GM12878 (cell line): ENCODE results near the gene MB21D2. TPM values are rescaled to one million over a fixed set of nuclear protein-coding genes. Genes with fewer than 3 reads are reported as not detected.

Experiments used
- ATAC-seq: fragments of 200-7000 bp; cut with Tn5 transposase; 3 replicates; pipeline ENCODE4 v1.9.1; 2020; ENCODE audit warnings: mild to moderate bottlenecking, moderate library complexity
- BruUV-seq: library from RNA; stranded (reverse); fragments of 400-500 nt; replicated peaks from 2 replicates; lab custom pipeline; 2021; lab: Mats Ljungman, UMichigan
- CTCF ChIA-PET: fragments of 300-600 bp; sonication (Branson Sonifier 250); formaldehyde crosslinking; extraction: SDS; loops from one replicate; lab custom pipeline; 2021; ENCODE audit warnings: inconsistent platforms; lab: Yijun Ruan, JAX
- POLR2A ChIA-PET: fragments of 350-600 bp; formaldehyde crosslinking; extraction: SDS; loops from one replicate; lab custom pipeline; 2021; ENCODE audit warnings: inconsistent platforms; lab: Charles Lee
- RAD21 ChIA-PET: fragments of 300-600 bp; sonication (Branson Sonifier 250); formaldehyde crosslinking; loops from one replicate; lab custom pipeline; 2023; ENCODE audit warnings: antibody characterized with exemption; ENCODE audit not compliant: unreplicated experiment; lab: Charles Lee
- SMC1A ChIA-PET: fragments of 300-600 bp; sonication (Branson Sonifier 250); formaldehyde crosslinking; loops from one replicate; lab custom pipeline; 2023; ENCODE audit not compliant: unreplicated experiment, uncharacterized antibody; lab: Charles Lee
- DNase-seq: peaks from one replicate; pipeline ENCODE4 v3.0.0-alpha.2; 2011; ENCODE audit warnings: low read depth, low spot score
- FAIRE-seq: peaks from 3 replicates; lab custom pipeline; 2011; peaks lifted over from hg19 to GRCh38; lab: Jason Lieb, UNC
- H2AFZ ChIP-seq: 2 replicates; pipeline ENCODE4 v1.6.0; 2011; ENCODE audit warnings: low read depth, low read length, control low read depth; ENCODE audit not compliant: control insufficient read depth
- H3K27ac ChIP-seq: 2 replicates; pipeline ENCODE4 v1.5.1; 2011; ENCODE audit warnings: control low read depth; ENCODE audit not compliant: control insufficient read depth, insufficient read depth
- H3K27me3 ChIP-seq, 2 experiments: replicated peaks in 1 of 2; 2 replicates each; pipeline versions ENCODE4 v1.6.0 to v1.6.1; 2011; ENCODE audit warnings: low read length in 1 of 2; ENCODE audit not compliant: control insufficient read depth in 2 of 2, insufficient read depth in 2 of 2
- H3K36me3 ChIP-seq, 2 experiments: 2 replicates each; pipeline ENCODE4 v1.5.1; 2011; ENCODE audit warnings: low read length in 1 of 2; ENCODE audit not compliant: control insufficient read depth in 2 of 2, insufficient read depth in 2 of 2
- H3K4me1 ChIP-seq: 2 replicates; pipeline ENCODE4 v1.6.1; 2011; ENCODE audit warnings: mild to moderate bottlenecking, low read length, moderate library complexity, mixed read lengths; ENCODE audit not compliant: control insufficient read depth, insufficient read depth
- H3K4me2 ChIP-seq: 2 replicates; pipeline ENCODE4 v1.6.0; 2011; ENCODE audit warnings: control low read depth; ENCODE audit not compliant: control insufficient read depth, insufficient read depth
- H3K4me3 ChIP-seq: fragments of 200-600 bp; sonication (generic); 2 replicates; pipeline ENCODE4 v1.5.1; 2016
- H3K79me2 ChIP-seq: 2 replicates; pipeline ENCODE4 v1.6.0; 2011; ENCODE audit warnings: low read length; ENCODE audit not compliant: control insufficient read depth, insufficient read depth
- H3K9ac ChIP-seq: 2 replicates; pipeline ENCODE4 v1.8.0; 2011; ENCODE audit warnings: low read length, control low read depth, mixed read lengths; ENCODE audit not compliant: control insufficient read depth, insufficient read depth
- H3K9me3 ChIP-seq: replicated peaks from 3 replicates; pipeline ENCODE4 v1.5.1; 2011; ENCODE audit warnings: mild to moderate bottlenecking, low read length; ENCODE audit not compliant: control insufficient read depth, insufficient read depth
- H4K20me1 ChIP-seq: 2 replicates; pipeline ENCODE4 v1.6.0; 2011; ENCODE audit not compliant: control insufficient read depth, insufficient read depth
- EP300 ChIP-seq, 2 experiments: fragments of 150-350 bp in 1 of 2; IDR thresholded peaks; 2 replicates each; pipeline ENCODE4 v1.6.1; 2011 to 2012; ENCODE audit warnings: low read depth in 2 of 2, low read length in 2 of 2, borderline replicate concordance in 1 of 2, improper control_type of control experiment in 1 of 2, inconsistent platforms in 1 of 2; ENCODE audit not compliant: control insufficient read depth in 1 of 2
- FOXM1 ChIP-seq: IDR thresholded peaks from 2 replicates; pipeline ENCODE4 v1.6.1; 2012; ENCODE audit warnings: low read depth, mild to moderate bottlenecking, inconsistent platforms, low read length, moderate library complexity
- IKZF2 ChIP-seq, 2 experiments: fragments of 450-650 bp; IDR thresholded peaks; 2 replicates each; pipeline ENCODE4 v1.6.1; 2017; ENCODE audit warnings: mild to moderate bottlenecking in 2 of 2, moderate library complexity in 2 of 2
- KLF5 ChIP-seq: fragments of 450-650 bp; IDR thresholded peaks from 2 replicates; pipeline ENCODE4 v1.6.1; 2014; ENCODE audit warnings: mild to moderate bottlenecking; ENCODE audit not compliant: partially characterized antibody
- MEF2A ChIP-seq: IDR thresholded peaks from 2 replicates; pipeline ENCODE4 v1.6.1; 2011; ENCODE audit warnings: low read depth, mild to moderate bottlenecking, low read length, moderate library complexity; ENCODE audit not compliant: insufficient read depth
- MEF2B ChIP-seq: fragments of 450-650 bp; IDR thresholded peaks from 2 replicates; pipeline ENCODE4 v1.6.1; 2018; ENCODE audit warnings: mild to moderate bottlenecking, moderate library complexity; ENCODE audit not compliant: partially characterized antibody, poor library complexity, severe bottlenecking
- RAD21 ChIP-seq: IDR thresholded peaks from 2 replicates; pipeline ENCODE4 v1.6.1; 2011; ENCODE audit warnings: mild to moderate bottlenecking, low read depth, low read length, moderate library complexity; ENCODE audit not compliant: insufficient read depth
- RFX5 ChIP-seq: IDR thresholded peaks from 2 replicates; pipeline ENCODE4 v1.6.1; 2011; ENCODE audit warnings: low read depth, low read length, improper control_type of control experiment
- SPI1 ChIP-seq: IDR thresholded peaks from 2 replicates; pipeline ENCODE4 v1.6.1; 2011; ENCODE audit warnings: low read depth, mild to moderate bottlenecking, low read length, moderate library complexity, borderline replicate concordance; ENCODE audit not compliant: insufficient read depth
- TAF1 ChIP-seq: IDR thresholded peaks from 2 replicates; pipeline ENCODE4 v1.6.1; 2011; ENCODE audit warnings: mild to moderate bottlenecking, low read depth, low read length, borderline replicate concordance
- ZBED1 ChIP-seq: IDR thresholded peaks from 2 replicates; pipeline ENCODE4 v1.6.1; 2016; ENCODE audit warnings: borderline replicate concordance
- WGBS: methylation state at CpG from one replicate; pipeline ENCODE4 v1.1.6; 2016; ENCODE audit warnings: low lambda C conversion rate; ENCODE audit not compliant: insufficient replicate concordance, insufficient coverage; ENCODE audit errors: missing lambda C conversion rate; 5-methylcytosine and 5-hydroxymethylcytosine counted together
- in situ Hi-C: fragments of 300-500 bp; cut with MboI; formaldehyde crosslinking; loops from 9 replicates; pipeline ENCODE4 v1.14.3; 2018; ENCODE audit warnings: mixed read lengths
- intact Hi-C: fragments of 100-400 bp; cut with micrococcal nuclease; formaldehyde crosslinking; loops from one replicate; pipeline ENCODE4 v1.14.2; 2022; ENCODE audit not compliant: unreplicated experiment
- polyA plus RNA-seq, 11 experiments: library from polyadenylated mRNA; depleted of rRNA in 4 of 11; unstranded in 6 of 11; stranded (reverse) in 5 of 11; fragments of >200 nt; fragmentation: Nextera tagmentation in 4 of 11; fragmentation: Illumina TruSeq in 1 of 11; extraction: Ambion mirVana in 4 of 11; extraction: Trizol in 1 of 11; gene quantifications; 1 replicate in 1 of 11; 2 replicates in 10 of 11; pipeline versions ENCODE4 v1.2.1 to v1.2.3, GENCODE V29; 2011 to 2016; ENCODE audit warnings: inconsistent platforms in 2 of 11, missing spikeins in 2 of 11, low read depth in 1 of 11
- total RNA-seq, 4 experiments: library from RNA; depleted of rRNA in 3 of 4; stranded (reverse); fragments of >200 nt in 3 of 4; fragmentation: Illumina TruSeq in 1 of 4; extraction: Trizol in 1 of 4; gene quantifications; 2 replicates each; pipeline versions ENCODE4 v1.2.1 to v1.2.3, GENCODE V29; 2013 to 2021
- TF ChIP-seq, protein P1 (sequence below): IDR thresholded peaks from 2 replicates; pipeline ENCODE4 v1.6.1; 2012; ENCODE audit warnings: improper control_type of control experiment, low read depth, low read length; ENCODE audit not compliant: insufficient replicate concordance
- TF ChIP-seq, protein P2 (sequence below): IDR thresholded peaks from 2 replicates; pipeline ENCODE4 v1.6.1; 2011; ENCODE audit warnings: low read depth, low read length, improper control_type of control experiment, borderline replicate concordance
- TF ChIP-seq, protein P3 (sequence below): fragments of 450-650 bp; IDR thresholded peaks from 2 replicates; pipeline ENCODE4 v1.6.1; 2018; ENCODE audit warnings: borderline replicate concordance, mild to moderate bottlenecking; ENCODE audit not compliant: partially characterized antibody

The MB21D2 gene
- total and polyA plus RNA-seq, 10 of the 15 experiments (the other 5 are each of a cell fraction or from before 2014, with no cell fraction given): 7.9 to 21.2 (median 15.3) TPM

GRCh38 chr3:192875971-192876565 is 41.6 kb downstream of the MB21D2 start:
- SMC1A ChIA-PET: interaction anchor here (0.6 to 4.8 kb wide), 8 partner anchors 11 to 40 kb away, joined by 3 to 24 read pairs (median 6); no protein-coding TSS in a partner anchor
- no peaks in the 10 kb centered on the region for H3K27me3 ChIP-seq
- no peak overlapping the region for H3K27ac ChIP-seq
- no peaks in the 10 kb centered on the region for H4K20me1 ChIP-seq
- ATAC-seq: peak; percentile 26
- no peak overlapping the region for H3K4me3 ChIP-seq
- no peaks in the 10 kb centered on the region for H3K9me3 ChIP-seq
- H3K9ac ChIP-seq: no peak overlapping the region
- intact Hi-C loops (no loop called here), in situ Hi-C loops (no loop called here)
- POLR2A ChIA-PET: no interaction called here
- FAIRE-seq: no peak
- H3K4me1 ChIP-seq: no peaks in the 10 kb centered on the region
- H2AFZ ChIP-seq: no peak overlapping the region
- no peaks in the 10 kb centered on the region for H3K36me3 ChIP-seq
- DNase-seq: no peak
- H3K79me2 ChIP-seq: peaks cover 6% of the 10 kb centered on the region
- WGBS: 44% methylated on average over 3 of the region's 3 CpGs
- BruUV-seq: no TSS peak
- CTCF ChIA-PET: interaction anchor here (1.1 kb wide), 1 partner anchor 39 kb away, joined by 5 read pairs; no protein-coding TSS in a partner anchor
- no peak overlapping the region for H3K4me2 ChIP-seq
- RAD21 ChIA-PET: interaction anchor here (1.7 kb wide), 1 partner anchor 39 kb away, joined by 4 read pairs; no protein-coding TSS in a partner anchor
- TF ChIP-seq TAF1: no peak
- TF ChIP-seq EP300 (IDR thresholded peaks at IDR 0.05; ENCODE audit: borderline replicate concordance in 1 of 2, control insufficient read depth in 1 of 2, low read depth in 2 of 2, low read length in 2 of 2): no peak
- TF ChIP-seq IKZF2 (IDR thresholded peaks at IDR 0.05): 0 out of 4 replicates have a peak, but pooled peaks of 1 of the 2 experiments have one; percentile 16
- TF ChIP-seq RFX5: no peak
- no peak for TF ChIP-seq KLF5
- TF ChIP-seq, protein P1, sequence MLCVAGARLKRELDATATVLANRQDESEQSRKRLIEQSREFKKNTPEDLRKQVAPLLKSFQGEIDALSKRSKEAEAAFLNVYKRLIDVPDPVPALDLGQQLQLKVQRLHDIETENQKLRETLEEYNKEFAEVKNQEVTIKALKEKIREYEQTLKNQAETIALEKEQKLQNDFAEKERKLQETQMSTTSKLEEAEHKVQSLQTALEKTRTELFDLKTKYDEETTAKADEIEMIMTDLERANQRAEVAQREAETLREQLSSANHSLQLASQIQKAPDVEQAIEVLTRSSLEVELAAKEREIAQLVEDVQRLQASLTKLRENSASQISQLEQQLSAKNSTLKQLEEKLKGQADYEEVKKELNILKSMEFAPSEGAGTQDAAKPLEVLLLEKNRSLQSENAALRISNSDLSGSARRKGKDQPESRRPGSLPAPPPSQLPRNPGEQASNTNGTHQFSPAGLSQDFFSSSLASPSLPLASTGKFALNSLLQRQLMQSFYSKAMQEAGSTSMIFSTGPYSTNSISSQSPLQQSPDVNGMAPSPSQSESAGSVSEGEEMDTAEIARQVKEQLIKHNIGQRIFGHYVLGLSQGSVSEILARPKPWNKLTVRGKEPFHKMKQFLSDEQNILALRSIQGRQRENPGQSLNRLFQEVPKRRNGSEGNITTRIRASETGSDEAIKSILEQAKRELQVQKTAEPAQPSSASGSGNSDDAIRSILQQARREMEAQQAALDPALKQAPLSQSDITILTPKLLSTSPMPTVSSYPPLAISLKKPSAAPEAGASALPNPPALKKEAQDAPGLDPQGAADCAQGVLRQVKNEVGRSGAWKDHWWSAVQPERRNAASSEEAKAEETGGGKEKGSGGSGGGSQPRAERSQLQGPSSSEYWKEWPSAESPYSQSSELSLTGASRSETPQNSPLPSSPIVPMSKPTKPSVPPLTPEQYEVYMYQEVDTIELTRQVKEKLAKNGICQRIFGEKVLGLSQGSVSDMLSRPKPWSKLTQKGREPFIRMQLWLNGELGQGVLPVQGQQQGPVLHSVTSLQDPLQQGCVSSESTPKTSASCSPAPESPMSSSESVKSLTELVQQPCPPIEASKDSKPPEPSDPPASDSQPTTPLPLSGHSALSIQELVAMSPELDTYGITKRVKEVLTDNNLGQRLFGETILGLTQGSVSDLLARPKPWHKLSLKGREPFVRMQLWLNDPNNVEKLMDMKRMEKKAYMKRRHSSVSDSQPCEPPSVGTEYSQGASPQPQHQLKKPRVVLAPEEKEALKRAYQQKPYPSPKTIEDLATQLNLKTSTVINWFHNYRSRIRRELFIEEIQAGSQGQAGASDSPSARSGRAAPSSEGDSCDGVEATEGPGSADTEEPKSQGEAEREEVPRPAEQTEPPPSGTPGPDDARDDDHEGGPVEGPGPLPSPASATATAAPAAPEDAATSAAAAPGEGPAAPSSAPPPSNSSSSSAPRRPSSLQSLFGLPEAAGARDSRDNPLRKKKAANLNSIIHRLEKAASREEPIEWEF: no peak
- no peak for TF ChIP-seq FOXM1
- TF ChIP-seq, protein P2, sequence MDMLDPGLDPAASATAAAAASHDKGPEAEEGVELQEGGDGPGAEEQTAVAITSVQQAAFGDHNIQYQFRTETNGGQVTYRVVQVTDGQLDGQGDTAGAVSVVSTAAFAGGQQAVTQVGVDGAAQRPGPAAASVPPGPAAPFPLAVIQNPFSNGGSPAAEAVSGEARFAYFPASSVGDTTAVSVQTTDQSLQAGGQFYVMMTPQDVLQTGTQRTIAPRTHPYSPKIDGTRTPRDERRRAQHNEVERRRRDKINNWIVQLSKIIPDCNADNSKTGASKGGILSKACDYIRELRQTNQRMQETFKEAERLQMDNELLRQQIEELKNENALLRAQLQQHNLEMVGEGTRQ: no peak
- TF ChIP-seq ZBED1: no peak
- no peak for TF ChIP-seq MEF2B
- TF ChIP-seq SPI1: no peak
- TF ChIP-seq, protein P3, sequence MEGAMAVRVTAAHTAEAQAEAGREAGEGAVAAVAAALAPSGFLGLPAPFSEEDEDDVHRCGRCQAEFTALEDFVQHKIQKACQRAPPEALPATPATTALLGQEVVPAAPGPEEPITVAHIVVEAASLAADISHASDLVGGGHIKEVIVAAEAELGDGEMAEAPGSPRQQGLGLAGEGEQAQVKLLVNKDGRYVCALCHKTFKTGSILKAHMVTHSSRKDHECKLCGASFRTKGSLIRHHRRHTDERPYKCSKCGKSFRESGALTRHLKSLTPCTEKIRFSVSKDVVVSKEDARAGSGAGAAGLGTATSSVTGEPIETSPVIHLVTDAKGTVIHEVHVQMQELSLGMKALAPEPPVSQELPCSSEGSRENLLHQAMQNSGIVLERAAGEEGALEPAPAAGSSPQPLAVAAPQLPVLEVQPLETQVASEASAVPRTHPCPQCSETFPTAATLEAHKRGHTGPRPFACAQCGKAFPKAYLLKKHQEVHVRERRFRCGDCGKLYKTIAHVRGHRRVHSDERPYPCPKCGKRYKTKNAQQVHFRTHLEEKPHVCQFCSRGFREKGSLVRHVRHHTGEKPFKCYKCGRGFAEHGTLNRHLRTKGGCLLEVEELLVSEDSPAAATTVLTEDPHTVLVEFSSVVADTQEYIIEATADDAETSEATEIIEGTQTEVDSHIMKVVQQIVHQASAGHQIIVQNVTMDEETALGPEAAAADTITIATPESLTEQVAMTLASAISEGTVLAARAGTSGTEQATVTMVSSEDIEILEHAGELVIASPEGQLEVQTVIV: no peak
- no peak for TF ChIP-seq MEF2A
- TF ChIP-seq RAD21: no peak
